ENCODE measurements around the gene KEL.
"Not testable (repeated sequence)": the region's sequence is repeated elsewhere in the genome, so short reads cannot be mapped to it uniquely, and the experiment has no call there.

KEL gene

GRCh38 chr7:142961973-142962926, at the start of gene KEL:
TSS of gene KEL (minus strand) at chr7:142962363. CDS start at chr7:142962206, 157 bp downstream.
- no peak for DNase-seq

DNA sequence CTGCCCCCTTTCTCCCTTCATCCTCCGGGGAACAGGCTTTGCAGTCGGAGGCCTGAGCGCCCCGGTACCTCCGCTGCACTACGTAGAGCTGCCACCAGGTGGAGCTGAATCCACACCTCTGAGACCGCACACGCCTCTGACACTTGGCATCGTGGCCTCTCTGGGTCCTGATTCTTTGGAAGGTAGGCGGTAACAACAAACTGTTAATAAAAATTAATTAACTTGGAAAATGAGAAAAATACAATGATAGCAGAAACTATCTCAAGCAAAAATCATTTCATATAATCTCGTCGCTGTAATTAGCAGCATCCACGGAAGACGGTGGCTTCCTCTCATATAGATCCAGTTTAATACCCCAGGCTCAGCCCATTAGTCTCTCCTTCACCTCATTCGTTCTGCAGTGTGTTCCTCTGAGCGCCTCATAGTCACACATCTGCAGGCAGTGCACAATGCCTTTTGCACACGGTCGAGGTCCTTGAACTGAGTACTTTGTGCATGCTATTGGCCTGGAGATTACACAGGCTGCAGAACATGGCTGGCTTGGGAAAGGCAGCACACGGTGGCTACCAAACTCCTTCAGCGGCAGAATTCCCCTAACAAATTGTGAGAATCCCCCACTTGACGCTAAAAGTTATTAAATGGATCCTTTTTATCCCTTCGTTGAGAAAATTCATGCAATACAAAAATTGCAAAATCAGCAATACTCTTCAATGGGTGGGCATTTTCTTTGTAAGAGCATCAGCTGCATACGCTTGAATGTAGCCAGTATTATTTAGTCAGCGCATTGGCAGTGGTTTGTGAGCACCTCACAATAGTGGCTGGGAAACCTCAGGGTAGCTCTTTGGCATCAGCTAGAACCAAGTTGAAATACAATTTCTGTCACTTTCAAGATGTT, 46.1 kb upstream of the KEL start:
- peak; percentile 48 to 77 (median 65) for DNase-seq

GRCh38 chr7:143005632-143006260, 43.6 kb upstream of the KEL start:
- DNase-seq = no peak

- peak in 1 of 4 experiments; percentile 3 for DNase-seq
Measured at GRCh38 chr7:143003393-143004051, 41.4 kb upstream of the KEL start.

GRCh38 chr7:143002898-143003297, 40.7 kb upstream of the KEL start:
- no peak for DNase-seq

DNA sequence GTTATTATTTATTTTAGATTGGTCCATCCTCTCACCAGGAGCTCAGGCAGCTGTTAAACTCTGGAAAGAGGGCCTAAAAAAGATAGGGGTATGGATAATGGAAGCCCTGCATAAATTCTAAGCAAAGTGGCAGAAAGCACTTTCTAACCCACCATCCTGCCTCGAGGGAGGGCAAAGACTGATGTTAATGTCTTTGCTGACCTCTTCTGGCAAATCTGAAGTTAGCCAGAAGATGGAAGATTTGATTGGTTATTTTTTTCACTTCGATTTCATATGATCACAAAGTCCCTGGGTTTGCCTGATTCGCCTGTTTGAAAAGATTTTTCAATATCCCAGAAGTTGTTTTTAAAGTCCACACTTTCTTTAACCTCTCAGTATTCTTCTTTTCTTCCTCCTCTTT, 39.9 kb upstream of the KEL start:
- DNase-seq = no peak

GRCh38 chr7:143000648-143001047, 38.5 kb upstream of the KEL start:
- no peak for DNase-seq

GRCh38 chr7:142999793-143000192, 37.6 kb upstream of the KEL start:
- DNase-seq = no peak

- DNase-seq = no peak
Measured at GRCh38 chr7:142998966-142999365, 36.8 kb upstream of the KEL start.

- DNase-seq = no peak
Measured at GRCh38 chr7:142997456-142997989, 35.4 kb upstream of the KEL start.

GRCh38 chr7:142992427-142992826, 30.3 kb upstream of the KEL start:
- no peak for DNase-seq

GRCh38 chr7:142984297-142984696, 22.1 kb upstream of the KEL start:
- no peak for DNase-seq

DNA sequence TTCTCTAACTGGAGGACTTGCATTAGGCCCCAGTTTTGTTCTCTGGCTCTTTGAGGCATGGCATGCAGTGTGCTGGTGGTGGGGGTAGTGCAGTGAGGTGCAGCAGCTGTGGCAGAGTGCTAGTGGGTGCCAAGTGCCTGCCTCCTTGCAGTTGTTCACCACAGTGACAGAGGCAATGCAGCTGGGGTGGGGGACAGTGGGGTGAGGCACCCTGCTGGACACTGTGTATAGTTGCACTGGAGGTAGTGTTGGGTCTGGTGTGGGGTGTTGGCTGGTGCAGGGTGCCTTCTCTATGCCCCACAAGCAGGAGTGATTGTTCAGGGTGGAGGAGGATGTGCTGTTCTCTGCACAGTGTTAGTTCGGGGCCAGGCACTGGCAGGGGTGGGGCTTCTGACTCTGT, 21.7 kb upstream of the KEL start:
- DNase-seq = no peak

DNA sequence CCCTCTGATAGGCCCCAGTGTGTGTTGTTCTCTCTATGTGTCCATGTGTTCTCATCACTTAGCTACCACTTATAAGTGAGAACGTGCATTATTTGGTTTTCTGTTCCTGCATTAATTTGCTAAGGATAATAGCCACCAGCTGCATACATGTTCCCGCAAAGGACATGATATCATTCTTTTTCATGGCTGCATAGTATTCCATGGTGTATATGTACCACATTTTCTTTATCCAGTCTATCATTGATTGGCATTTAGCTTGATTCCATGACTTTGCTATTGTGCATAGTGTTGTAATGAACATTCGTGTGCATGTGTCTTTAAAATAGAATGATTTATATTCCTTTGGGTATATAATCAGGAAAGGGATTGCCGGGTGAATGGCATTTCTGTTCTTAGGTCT, 16.2 kb upstream of the KEL start:
- DNase-seq = not testable (repeated sequence)

- no peak for DNase-seq
Measured at GRCh38 chr7:142974626-142975025, 12.5 kb upstream of the KEL start.

DNA sequence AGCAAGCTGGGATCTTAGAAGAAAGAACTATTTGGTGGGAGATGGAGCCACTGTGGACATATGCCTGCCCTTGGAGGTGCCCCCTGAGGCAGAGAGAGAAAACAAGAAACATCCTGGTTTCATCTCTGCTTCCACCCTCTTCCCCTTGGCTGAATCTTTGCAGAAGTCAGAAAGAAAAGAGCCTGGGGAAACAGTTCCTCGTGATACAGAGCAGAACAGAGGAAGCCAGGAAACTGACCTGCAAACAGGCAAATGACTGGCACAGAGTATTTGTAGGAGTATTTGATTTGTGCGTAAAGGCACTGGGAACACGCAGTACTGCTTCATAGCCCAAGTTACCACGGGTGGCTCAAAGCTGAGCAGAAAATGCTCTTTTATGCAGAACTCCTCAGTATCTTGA, 7.0 kb upstream of the KEL start:
- DNase-seq = no peak

GRCh38 chr7:142968229-142968628, 6.1 kb upstream of the KEL start:
- no peak for DNase-seq

DNA sequence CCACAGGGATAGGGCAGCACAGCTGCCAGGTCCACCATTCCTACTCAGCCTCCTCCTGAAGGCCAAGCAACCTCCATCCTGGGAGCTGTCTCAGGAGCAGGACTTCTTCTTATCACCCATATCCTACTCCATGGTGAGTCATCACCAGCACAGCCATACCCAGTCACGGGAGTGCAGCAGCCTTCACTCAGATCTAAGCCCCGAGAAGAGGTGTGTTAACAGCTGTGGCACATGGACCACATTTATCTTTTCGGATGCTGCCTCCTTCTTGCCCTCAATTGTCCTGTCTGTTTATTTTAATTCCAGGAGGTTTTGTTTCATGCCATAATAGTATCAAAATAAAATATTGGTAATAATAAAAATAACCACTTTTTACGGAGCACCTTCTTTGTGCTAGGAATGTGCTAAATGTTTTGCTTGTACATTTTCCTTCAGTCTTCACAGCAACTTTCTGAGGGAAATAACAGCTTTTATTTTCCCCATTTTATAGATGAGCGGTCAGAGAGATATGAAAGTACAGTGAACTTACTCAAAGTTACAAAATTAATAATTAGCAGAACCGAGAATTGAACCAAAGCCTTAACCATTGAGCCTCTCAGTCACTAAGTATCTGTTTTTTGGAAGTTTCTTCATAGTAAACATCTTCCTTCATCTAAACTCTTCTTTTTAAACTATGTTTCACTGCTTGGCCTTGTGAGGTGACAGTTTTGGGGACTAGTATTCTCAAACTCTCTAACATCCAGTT, 2.5 kb upstream of the KEL start:
- DNase-seq = no peak

DNA sequence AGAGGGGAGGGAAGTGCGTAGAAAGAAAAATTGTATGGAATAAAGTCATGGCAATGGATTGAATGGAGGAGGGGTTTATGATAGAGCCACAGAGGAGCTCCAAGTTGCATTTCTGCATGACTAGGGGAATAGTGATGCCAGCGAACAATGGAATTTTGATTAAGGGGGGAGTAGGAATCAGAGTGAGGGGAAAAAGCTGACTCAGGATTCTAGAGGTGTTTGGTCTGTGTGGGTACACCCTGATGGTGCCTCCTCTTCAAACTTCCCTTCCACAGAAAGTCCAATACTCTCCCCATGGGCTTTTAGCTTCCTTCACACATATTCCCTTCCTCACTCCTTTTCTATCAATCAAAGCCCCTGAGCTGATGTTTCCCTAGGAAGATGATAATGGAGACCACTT, 1.8 kb upstream of the KEL start:
- DNase-seq = no peak

- DNase-seq = no peak
Measured at GRCh38 chr7:142962991-142963390, 828 bp upstream of the KEL start.

DNA sequence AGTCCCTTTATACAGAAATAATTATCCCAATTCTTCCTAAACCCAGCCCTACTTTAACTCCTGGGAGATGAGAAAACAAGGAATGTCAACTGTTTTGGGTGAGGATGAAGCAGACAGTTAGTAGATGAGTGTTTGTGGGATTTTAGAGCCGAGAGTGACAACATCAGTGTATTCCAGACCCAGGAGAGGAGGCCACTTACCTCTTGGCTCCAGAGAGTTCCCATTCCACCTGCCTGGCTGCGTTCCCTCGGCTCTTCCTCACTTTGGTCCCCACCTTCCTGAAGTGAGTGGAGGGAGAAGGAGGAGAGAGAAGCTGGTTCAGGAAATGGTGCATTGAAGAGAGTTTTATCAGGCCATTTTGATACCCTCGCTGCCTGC, 579 bp downstream of the KEL start:
- no peak for DNase-seq

Data from activated CD4-positive, CD25-positive, alpha-beta regulatory T cell (primary cell).